GM04503 (cell line): Measurements from ENCODE around the gene FMN2.
A peak's percentile ranks its signal among the peaks of the same experiment; 100 is the strongest.

Experiments used
- DNase-seq: peaks from one replicate; pipeline ENCODE4 v3.0.0-alpha.2; 2012; ENCODE audit warnings: low read depth

Gene FMN2

DNA sequence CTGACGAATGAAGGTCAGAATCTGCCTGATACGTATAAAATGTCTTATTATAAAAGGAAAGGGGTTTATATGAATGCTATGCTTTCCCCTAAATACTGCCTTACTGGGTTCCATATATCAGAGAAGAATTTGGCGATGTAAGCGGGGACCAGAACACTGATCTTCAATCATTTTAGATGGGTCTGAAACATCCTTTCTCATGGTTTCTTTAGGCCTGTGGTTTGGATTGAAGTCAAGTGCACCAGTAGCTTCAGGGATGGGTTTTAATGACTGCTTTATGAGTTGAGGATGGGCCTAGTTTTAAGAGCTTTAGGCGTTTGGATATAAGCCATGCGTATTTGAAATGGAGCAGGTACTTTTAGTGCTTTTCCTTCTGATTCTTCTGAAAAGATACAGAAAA lies 6.9 kb downstream of the FMN2 start:
- no peak for DNase-seq

DNA sequence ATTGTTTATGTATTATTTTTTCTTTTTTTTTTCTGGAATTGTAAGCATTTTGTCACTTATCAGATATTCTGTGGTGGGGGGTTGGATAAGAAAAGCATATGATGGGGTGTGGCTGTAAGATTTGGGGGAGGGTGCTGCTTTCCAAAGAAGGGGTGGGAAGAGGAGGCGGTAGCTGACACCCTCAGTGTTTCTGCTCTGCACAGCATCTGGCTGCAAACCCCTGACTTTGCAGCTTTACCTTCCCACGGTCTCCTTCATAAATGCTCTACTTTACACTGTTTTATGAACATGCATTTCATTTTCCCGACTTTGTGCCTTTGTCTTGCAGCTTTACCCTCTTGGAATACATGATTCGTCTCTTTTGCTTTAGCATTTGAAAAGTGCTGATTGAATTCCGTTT lies 7.6 kb downstream of the FMN2 start:
- no peak for DNase-seq

DNA sequence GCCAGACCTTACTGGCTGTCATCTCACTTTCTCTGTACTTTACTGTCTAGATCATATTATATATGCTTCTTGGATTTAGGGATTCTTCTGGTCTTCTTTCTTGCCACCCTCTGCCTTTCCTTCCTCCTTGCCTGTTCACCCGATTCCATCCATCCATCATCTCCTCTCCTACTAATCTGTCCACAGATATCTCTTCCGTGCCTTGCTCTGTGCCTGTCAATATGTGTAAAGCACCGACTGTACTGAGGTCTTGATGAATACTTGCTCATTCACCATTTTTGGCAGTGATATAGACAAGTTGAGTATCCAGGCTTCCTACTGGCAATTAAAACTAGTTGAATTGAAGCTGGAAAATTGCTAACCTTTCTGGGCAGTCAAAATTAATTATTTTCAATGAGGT lies 8.1 kb downstream of the FMN2 start:
- DNase-seq = no peak

DNA sequence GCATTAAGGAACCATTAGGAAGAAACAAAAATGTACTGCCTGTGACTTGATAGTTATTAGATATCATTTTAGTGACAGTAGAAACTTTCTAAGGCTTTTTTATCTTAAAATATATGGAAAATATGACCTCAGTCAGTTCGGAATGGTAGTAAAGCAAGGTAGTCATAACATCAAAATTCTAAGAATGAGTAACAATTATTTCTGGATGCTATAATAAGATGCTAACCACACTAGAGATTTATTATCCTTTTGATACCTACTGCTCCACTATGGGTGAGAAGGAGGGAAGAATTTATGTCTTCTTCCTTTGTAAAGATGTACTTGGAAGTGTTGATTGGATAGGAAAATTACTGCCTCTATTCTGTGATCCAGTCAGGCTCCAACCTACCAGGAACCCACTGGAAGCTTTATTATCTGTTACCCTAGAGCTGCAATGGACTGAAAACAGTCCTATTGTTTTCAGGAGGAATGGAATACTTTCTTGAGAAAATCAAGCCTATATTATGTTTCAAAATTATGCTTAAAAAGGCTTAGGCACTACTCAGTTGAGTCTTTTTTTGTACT lies 8.8 kb downstream of the FMN2 start:
- DNase-seq = peak; percentile 76

DNA sequence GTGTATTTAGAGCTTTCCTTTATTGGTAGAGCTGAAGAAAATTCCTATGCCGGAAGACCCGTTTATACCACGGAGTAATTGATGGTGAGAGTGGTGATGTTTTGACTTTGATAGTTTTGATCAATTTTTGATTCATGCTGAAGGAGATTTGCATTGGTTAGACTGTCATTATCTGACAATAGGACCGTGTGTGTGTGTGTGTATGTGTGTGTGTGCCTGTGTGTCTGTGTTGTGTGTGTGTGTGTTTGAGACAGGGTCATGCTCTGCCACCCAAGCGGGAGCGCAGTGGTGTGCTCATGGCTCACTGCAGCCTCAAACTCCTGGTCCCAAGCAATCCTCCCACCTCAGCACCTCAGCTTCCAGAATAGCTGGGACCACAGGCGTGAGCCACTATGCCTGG lies 9.6 kb downstream of the FMN2 start:
- DNase-seq = no peak

DNA sequence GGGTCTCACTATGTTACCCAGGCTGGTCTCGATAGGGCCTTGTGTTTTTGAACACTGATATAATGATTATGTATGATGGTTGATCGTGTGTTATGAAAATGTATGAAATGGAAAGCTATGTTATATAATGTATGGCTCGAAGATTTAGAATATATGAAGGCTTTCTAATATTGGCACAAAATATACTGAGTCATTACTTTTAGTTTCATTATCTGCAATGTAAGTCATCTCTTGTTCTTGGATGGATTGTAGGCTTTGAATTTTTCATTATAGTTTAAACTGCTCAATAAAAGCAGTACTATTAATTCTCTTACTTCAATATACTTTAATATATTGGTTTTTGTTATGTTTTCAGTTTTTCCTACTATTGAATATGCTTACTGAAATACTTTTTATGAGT lies 10.1 kb downstream of the FMN2 start:
- no peak for DNase-seq

DNA sequence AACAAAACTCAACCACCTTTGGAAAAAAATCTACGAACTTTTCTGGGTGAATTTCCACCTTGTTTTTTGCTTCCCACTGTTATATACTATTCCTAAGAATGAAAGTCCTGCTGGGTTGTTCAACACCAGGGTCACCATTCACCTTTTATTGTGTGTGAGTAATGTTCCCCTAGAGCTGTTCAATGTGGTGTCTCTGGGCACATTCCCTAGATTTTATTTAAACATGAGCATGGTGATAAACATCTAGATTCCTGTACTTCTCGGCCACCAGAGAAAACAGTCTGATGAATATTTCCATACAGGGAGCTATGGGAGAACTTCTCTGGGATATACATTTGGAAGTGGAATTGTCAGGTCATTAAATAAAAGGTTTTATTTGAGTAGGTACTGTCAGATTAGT lies 13.0 kb downstream of the FMN2 start:
- no peak for DNase-seq

DNA sequence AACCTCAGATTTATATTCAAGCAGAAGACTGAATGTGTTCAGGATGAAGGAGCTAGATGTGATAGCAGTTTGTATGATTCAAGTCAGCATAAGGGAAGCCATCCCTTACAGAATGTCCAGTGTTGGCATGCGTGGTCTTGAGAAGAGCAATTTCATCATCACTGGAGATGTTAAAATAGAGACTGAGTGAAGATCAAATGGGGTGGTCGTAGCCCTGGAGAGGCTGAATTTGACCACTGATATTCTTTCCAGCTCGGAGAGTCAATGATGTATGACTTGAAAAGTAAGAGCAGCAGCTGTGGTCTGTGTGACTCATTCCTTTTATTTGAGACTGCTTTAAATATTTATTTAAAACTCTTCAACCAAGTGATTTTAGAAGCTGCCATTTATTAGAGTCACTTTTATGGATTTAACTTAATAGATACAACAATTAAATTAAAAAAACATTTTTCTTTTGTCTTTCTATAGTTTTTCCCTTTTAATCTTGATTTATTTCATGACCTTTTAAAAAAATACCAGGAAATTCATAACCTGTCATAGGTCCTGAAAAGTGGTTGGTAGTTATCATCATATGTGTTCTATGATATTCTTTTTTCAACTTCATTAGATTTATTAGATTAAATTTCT lies 15.5 kb downstream of the FMN2 start:
- DNase-seq = no peak

DNA sequence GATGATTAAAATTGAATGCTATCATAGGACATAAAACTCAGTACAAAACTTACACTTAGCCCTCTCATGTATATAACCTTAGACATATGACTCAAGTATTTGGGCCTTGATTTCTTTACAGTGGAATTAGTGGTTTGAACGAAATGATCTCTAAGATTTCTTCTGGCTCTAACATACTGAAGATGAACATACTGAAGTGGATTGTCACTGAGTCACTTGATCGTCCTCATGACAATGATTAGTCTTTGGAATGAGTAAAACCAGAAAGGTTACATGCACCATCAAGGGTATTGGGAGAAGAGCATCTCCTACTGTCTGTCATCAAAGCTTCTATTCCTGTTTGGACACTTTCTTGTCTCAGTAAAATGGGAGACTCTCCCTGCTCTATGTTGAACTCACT lies 17.4 kb downstream of the FMN2 start:
- DNase-seq = no peak

DNA sequence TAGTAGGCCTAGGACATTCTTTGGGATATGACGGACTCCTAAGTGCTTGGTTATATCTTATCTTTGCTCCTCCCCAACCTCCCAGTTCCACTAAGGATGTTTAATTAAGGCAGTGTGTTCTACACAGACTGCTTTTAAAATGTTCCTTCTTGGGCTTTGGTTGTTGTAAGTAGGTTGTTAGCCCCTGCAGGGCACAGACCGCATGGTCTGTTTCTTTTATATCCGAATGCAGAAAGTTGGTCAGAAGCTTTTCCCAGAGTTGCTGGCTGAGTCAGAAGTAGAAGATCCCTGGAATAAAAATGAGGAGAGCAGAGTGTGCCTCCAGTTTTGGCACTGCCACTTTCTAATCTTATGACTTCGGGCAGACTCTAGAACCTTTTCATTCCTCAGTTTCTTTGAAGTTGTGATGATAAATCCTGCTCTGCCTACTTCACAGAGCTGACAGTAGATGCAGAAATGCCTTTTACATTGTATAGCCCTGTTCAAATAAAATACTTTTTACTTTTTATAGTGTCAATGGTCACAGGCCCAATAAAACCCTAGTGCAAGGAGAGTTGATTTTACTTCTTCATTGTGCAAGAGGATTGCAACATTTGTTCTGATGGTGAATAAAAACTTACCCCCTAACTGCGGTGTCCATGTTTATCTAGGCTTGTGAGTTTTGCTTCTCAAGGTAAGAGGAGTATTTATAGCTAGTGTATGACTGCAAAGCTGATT lies 18.4 kb downstream of the FMN2 start:
- DNase-seq = no peak

DNA sequence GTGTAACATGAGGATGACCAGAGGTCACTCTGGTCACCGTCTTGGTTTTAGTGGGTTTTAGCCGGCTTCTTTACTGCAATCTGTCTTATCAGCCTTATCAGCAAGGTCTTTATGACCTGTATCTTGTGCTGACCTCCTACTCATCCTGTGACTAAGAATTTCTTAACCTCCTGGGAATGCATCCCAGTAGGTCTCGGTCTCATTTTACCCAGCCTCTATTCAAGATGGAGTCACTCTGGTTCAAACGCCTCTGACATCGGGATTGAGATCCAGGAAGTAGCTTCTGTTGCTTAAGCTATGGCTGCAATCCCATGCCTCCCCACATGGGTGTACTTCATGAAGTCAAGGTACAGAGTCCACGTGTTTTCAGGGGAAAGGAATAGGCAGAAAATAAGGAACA lies 19.9 kb downstream of the FMN2 start:
- no peak for DNase-seq

DNA sequence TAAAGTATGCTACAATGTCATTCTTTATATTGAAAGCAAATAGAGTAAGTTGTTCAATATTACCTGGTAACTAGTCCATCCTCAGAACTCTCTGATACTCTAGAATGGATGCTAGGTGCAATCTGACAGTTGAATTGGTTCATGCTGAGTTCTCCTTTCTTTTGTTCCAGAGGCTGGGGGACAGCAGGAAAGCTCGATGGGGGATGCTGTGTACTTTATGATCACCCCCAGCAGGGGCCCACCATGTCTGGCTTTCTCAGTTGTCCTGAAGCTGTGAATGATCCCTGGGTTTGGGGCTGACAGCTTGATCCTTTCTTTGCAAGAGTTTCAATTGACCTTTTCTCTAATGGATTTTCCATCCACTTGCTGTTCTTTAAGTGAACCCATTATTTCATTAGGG lies 22.5 kb downstream of the FMN2 start:
- DNase-seq = no peak

DNA sequence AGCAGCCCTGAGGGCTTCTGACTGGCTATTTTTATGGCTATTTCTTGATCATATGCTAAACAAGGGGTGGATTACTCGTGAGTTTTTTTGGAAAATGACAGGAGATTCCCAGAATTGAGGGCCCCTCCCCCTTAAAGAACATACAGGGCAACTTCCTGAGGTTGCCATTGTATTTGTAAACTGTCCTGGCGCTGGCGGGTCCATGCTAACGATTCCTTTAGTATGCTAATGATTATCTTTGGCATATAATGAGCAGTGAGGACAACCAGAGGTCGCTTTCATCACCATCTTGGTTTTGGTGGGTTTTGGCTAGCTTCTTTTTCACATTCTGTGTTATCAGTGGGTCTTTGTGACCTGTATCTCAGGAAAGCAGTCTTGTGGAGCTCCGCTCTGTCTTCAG lies 24.1 kb downstream of the FMN2 start:
- DNase-seq = no peak

DNA sequence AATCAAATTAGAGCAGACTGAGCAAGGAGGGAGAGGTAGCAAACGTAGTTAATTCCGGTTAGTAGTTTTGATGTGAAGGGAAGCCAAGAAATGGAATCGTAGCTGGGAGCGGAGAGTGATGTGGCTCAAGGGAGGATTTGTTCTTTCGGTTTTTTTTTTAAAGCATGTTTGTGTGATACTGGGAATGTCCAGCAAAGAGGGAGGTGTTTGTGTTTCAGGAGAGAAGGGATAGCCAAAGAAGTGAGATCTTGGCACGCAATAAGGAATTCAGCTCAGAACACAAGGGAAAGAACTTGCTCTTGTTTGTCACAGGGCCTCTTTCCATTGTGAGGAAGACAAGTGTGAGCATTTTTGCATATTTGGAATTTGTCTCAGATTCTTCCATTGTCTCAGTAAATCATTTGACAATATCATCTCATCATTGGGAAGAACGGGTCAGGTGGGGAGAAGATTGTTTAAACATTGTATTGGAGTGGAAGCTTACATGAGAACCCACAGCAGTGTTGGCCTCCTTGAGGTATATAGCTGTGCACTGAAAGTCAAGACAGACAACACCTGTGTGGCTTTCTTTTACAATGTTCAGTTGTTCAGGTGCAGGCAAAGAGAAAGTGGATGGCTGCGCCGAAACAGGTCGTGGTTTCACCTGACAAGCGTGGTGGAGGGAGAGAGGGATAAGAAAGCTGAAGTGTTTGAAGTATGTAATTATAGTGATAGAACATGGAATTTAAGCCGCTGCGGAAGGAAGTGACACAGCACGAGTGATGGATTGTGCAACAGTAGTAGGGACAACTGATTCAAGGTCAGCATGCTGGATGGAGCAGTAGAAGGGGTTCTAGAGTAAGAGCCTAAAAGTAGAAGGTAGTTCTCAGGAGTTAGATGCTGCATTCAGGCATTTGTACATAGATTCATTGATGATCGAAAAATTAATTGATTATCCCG lies 25.4 kb downstream of the FMN2 start:
- no peak for DNase-seq

DNA sequence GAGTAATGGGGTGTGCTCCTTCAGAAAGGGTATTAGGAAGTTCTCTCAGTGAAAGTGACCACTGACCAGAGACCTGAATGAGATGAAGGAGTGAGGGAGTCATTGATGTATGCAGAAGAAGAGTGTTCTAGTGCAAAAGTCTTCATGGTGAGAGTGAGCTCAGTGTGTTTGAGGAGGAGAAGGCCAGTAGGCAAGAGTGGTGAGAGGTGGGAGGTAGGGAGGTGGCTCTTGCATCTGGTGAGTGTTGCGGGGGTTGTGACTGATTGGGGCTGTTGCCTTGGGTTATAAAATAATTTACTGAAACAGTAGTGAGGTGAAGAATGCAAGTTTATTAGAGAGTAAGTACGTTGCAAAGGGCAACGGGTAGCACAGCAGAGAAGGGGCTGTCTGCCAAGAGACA lies 26.2 kb downstream of the FMN2 start:
- no peak for DNase-seq

DNA sequence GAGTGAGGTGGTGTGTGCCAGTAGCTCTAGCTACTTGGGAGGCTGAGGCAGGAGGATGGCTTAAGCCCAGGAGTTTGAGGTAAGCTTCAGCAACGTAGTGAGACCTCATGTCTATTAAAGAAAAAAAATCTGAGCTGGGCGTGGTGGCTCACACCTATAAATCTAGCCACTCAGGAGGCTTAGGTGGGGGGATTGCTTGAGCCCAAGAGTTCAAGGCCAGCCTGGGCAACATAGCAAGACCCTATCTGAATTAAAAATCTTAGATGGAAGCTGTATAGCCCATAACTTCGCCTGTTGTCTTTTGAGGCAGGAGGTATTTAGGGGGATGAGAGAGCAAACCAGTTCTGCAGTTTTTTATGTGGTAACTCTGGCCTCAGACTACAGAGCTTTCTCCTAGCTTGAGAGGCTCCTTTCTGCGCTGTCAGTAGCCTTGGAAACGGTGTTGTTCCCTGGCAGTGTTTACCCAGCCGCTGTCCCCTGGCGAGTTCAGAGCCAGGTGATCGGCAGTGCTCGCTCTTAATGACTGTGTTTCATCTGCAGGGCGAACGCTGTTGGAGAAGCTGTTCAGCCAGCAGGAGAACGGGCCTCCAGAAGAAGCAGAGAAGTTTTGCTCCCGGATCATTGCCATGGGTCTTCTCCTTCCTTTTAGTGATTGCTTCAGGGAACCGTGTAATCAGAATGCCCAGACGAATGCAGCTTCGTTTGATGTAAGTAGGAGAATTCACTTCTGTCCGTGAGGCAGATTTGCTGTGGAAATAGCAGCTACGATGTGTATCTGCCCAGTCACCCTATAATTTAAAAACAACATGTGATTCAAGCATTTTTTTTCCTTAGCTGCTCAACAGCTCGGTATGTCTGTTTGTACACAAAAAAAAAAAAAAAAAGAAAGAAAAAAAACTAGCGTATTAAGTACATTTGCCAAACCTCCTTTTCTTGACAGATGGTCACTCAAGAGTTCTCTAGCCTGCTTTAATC lies 31.2 kb downstream of the FMN2 start:
- no peak for DNase-seq

DNA sequence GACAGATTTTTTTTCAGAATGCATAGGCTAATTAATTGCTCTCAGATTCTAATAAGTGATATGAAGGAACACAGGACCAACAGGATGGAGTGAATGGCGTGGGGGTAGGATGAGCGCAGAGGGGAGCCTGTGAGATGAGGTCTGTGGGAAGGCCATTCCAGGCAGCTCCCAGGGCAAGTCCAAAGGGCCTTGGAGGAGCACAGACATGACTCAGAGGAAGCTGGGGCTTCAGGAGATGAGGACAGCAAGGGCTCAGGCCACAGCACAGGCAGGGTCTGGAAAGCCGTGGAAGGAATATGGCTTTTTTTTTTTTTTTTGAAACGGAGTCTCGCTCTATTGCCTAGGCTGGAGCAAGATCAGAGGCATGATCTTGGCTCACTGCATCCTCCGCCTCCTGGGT lies 35.1 kb downstream of the FMN2 start:
- DNase-seq = no peak

DNA sequence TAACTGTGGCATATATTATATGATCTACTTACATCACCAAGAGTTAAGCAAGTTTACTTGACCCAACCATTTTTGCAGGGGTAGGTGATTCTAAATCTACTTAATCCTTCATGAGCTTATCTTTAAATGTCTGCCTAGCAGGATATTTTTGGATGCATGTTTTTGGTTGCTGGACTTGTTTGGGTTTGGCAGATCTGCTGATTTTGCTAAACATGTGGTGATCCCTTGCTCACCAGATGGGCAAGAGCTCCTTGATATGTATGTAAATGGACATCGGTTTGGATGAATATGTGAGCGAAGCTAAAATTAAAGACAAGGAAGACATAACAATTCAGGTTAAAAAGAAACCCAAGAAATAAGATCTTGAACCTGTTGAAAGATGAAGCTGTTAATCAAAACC lies 36.7 kb downstream of the FMN2 start:
- no peak for DNase-seq

DNA sequence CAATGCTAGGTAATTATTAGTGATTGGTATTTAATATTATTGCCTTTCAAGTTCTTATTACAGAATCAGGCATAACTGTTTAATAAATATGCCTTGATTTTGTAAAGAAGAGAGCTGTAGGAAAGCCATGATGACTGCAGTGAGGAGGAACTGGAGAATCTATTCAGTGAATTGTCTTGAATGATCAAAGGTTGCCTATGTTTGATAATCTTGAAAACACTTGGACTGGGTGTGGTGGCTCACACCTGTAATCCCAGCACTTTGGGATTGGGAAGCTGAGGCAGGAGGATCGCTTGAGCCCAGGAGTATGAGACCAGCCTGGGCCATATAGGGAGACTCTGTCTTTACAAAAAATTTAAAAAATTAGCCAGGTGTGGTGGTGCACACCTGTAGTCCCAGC lies 42.4 kb downstream of the FMN2 start:
- no peak for DNase-seq

DNA sequence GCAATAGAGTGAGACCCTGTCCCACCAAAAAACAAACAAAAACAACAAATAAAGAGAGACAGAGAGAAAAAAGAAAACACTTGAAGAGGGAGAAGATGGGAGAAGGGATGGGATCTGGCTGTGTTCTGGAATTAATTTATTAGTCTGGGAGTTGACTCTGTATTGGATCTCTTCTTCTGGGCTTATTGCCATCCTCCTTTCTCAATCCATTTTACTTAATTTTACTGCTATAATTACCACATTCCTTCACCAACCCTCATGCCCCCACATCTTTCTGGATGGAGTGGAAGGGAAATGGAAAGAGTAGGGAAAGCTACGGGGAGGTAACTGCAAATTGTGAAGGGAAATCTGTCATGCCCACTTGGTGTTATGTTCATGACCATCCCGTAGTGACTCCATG lies 42.9 kb downstream of the FMN2 start:
- peak; percentile 47 for DNase-seq

DNA sequence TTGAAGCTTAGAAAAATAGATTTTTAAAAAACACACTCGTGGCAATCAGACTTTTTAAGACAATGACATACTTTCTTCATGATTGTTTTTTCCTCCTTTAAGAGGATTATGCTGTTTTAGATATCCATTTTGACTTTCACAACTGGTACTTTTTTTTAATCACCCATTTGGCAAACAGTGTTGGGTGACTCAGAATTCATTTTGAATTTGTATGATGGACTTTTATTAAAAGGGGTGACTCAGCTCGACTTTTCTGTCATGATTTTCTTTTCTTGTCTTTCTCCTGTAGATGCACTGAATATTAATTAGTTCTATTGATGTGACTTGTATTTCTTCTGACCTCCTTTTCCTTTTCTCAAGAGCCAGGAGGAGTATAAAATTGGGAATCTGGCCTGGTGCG lies 44.7 kb downstream of the FMN2 start:
- no peak for DNase-seq

DNA sequence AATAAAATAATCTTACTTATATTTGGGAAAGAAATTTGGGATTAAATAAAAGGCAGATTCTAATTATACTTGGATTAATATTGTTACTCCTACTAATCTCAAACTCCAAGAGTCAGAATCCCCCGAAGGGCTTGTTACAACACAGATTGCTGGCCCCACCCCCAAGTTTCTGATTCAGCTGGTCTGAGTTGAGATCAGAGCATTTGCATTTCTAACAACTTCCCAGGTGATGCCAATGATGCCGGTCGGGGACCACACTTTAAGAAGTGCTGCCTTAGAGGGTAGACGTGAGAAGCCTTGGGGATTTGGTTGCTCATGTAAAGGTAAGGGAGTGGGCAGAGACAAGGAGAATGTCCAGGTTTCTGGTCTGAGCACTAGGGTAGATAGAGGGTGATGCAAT lies 47.2 kb downstream of the FMN2 start:
- no peak for DNase-seq
